ENCODE measurements around the gene ZCCHC7. TPM values are rescaled to one million over a fixed set of nuclear protein-coding genes. Genes with fewer than 3 reads are reported as not detected.
"Not testable (repeated sequence)": the region's sequence is repeated elsewhere in the genome, so short reads cannot be mapped to it uniquely, and the experiment has no call there.

ZCCHC7 gene
- total RNA-seq, 1 donor, result 68.4 TPM

- H3K27me3 ChIP-seq (ENCODE audit: insufficient read depth, low read length); H3K4me1 ChIP-seq (ENCODE audit: insufficient read depth, low read length); H3K4me3 ChIP-seq (ENCODE audit: low read length); H3K9me3 ChIP-seq (ENCODE audit: low read depth, low read length): not testable (repeated sequence)
Observed at GRCh38 chr9:37291612-37292238, 171.4 kb downstream of the ZCCHC7 start.

DNA sequence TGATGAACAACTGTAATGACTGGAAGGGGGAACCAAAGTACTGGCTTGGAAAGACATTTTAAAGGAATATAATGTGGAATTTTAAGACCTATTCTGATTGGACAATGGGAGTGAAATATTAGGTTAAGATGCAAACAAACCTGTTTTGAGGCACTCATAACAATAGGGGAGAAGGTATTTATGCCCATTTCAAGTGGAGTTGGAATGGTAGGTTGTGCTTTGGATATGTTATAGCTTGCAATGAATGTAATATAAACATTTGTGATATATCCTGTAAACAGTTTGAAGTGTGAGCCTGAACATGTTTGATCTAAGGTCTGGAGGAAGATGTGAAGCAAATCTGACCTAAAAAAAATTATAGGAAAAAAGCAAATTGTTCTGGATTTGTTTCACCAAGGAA lies 172.5 kb downstream of the ZCCHC7 start:
- H3K4me1 ChIP-seq (ENCODE audit: insufficient read depth, low read length), result peaks cover 10% of the 10 kb centered on the region
- no peak overlapping the region for H3K4me3 ChIP-seq (ENCODE audit: low read length)
- no peaks in the 10 kb centered on the region for H3K9me3 ChIP-seq (ENCODE audit: low read depth, low read length)
- H3K27me3 ChIP-seq (ENCODE audit: insufficient read depth, low read length), result no peaks in the 10 kb centered on the region

DNA sequence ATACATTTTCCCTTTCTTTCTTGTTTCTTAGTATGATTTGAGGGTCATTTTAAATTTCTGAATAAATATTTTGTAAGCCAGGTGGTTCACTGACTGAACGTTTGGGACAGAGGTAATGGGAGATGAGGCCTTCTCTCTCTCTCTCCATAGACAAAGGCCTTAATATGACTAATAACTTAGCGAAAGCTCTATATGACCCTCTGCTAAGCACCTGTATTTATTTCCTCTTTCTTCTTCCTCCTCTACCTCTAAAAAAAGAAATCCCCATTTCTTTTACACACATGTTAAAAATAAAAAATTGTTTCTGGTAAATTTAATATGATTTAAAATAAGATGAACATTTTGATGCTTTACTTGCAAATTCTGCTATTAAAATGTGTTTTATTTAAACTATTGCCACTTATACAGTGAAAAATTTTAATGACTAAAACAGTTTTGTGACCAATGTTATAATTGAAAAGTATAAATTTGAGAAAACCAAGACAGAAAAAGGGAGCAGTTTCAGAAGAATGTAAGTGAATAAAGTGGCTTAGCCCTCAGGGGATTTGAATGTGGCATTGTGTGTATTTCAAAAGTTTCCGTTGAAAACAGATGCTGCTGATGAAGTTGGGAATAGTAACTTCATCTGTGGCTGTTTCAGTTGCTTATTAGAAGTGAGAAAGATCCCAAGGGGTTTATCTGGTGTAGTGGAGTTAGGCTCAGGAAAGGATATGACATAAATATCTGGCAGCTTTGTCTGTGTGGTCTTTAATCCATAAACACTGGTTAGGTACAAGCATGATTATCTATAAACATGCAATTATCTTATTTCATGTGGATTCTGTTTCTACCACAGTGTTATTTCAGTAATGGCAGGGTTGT lies 173.5 kb downstream of the ZCCHC7 start:
- Histone ChIP-seq H3K4me3 (ENCODE audit: low read length) (no peak overlapping the region), H3K9me3 (ENCODE audit: low read depth, low read length) (no peaks in the 10 kb centered on the region), H3K27me3 (ENCODE audit: insufficient read depth, low read length) (no peaks in the 10 kb centered on the region), H3K4me1 (ENCODE audit: insufficient read depth, low read length) (peaks cover 10% of the 10 kb centered on the region)

GRCh38 chr9:37295178-37295577 lies 174.8 kb downstream of the ZCCHC7 start:
- Histone ChIP-seq H3K27me3 (ENCODE audit: insufficient read depth, low read length) (no peaks in the 10 kb centered on the region), H3K4me3 (ENCODE audit: low read length) (no peak overlapping the region), H3K4me1 (ENCODE audit: insufficient read depth, low read length) (peaks cover 9% of the 10 kb centered on the region), H3K9me3 (ENCODE audit: low read depth, low read length) (no peaks in the 10 kb centered on the region)

GRCh38 chr9:37295796-37296195 lies 175.4 kb downstream of the ZCCHC7 start:
- Histone ChIP-seq H3K9me3 (ENCODE audit: low read depth, low read length) (no peaks in the 10 kb centered on the region), H3K27me3 (ENCODE audit: insufficient read depth, low read length) (no peaks in the 10 kb centered on the region), H3K4me1 (ENCODE audit: insufficient read depth, low read length) (peaks cover 8% of the 10 kb centered on the region), H3K4me3 (ENCODE audit: low read length) (no peak overlapping the region)

DNA sequence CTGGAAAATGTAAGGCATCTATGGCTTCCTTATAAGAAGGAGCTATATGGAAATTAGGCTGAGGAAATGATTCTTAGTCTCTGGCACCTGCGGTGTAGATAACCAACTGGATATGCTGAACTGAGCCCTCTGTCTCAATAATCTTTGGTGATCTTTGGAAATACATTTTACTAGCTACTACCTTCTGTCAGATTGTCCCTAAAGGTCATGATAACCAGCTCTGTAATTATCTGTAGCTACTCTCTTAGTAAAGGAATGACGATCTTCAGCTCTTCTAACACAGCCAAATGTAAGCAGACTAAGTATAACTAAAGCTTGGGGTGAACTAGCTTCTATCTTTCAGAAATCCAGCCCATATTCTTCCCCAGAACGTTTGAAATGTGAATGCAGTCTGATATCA lies 177.2 kb downstream of the ZCCHC7 start:
- no peak overlapping the region for H3K4me3 ChIP-seq (ENCODE audit: low read length)
- no peaks in the 10 kb centered on the region for H3K27me3 ChIP-seq (ENCODE audit: insufficient read depth, low read length)
- no peaks in the 10 kb centered on the region for H3K9me3 ChIP-seq (ENCODE audit: low read depth, low read length)
- peaks cover 22% of the 10 kb centered on the region for H3K4me1 ChIP-seq (ENCODE audit: insufficient read depth, low read length)

DNA sequence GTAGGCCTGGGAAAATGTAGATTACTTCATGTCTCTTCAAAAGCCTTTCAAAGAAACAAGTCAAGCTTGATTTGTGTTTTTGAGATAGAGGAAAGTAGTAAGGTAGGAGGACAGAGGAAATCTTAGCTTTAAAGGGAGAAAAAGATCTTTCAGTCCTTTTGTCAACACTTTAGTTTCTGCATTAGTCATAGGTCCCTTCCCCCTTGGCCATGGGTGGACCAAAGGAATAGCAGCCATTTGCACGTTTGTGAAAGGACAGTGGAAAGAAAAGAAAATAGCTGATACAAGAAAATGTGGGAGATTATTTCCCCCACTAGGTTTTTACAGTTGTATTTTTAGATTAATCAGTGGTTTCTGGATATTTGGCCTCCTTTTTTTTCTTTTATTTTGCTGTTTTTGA lies 180.2 kb downstream of the ZCCHC7 start:
- no peak overlapping the region for H3K4me3 ChIP-seq (ENCODE audit: low read length)
- H3K9me3 ChIP-seq (ENCODE audit: low read depth, low read length), result no peaks in the 10 kb centered on the region
- H3K4me1 ChIP-seq (ENCODE audit: insufficient read depth, low read length), result peaks cover 38% of the 10 kb centered on the region
- H3K27me3 ChIP-seq (ENCODE audit: insufficient read depth, low read length), result no peaks in the 10 kb centered on the region

GRCh38 chr9:37301042-37301853 lies 180.9 kb downstream of the ZCCHC7 start:
- H3K4me3 ChIP-seq (ENCODE audit: low read length), result no peak overlapping the region
- no peaks in the 10 kb centered on the region for H3K9me3 ChIP-seq (ENCODE audit: low read depth, low read length)
- peaks cover 38% of the 10 kb centered on the region for H3K4me1 ChIP-seq (ENCODE audit: insufficient read depth, low read length)
- H3K27me3 ChIP-seq (ENCODE audit: insufficient read depth, low read length), result no peaks in the 10 kb centered on the region

GRCh38 chr9:37301854-37302172 lies 181.4 kb downstream of the ZCCHC7 start:
- Histone ChIP-seq H3K9me3 (ENCODE audit: low read depth, low read length) (no peaks in the 10 kb centered on the region), H3K4me1 (ENCODE audit: insufficient read depth, low read length) (peaks cover 33% of the 10 kb centered on the region), H3K27me3 (ENCODE audit: insufficient read depth, low read length) (no peaks in the 10 kb centered on the region), H3K4me3 (ENCODE audit: low read length) (no peak overlapping the region)

DNA sequence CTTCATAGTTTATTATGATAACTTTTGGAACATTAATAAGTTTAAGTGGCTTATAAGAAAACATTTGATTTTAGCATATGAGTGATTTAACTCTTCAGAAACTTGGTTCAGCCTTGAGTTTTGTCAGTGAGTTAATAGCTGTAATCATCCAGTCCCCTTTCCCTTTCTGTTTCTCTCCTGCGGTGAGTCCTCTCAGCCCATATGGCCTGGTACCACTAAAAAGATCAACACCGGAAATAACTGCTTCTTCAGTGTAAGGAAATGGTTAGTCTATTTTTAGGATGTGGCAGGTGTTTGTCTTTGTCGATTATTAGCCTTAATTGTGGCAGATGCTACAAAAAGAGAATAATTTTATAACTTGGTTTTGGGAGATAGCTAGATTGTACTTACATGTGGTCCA lies 181.9 kb downstream of the ZCCHC7 start:
- no peaks in the 10 kb centered on the region for H3K9me3 ChIP-seq (ENCODE audit: low read depth, low read length)
- peaks cover 33% of the 10 kb centered on the region for H3K4me1 ChIP-seq (ENCODE audit: insufficient read depth, low read length)
- no peaks in the 10 kb centered on the region for H3K27me3 ChIP-seq (ENCODE audit: insufficient read depth, low read length)
- no peak overlapping the region for H3K4me3 ChIP-seq (ENCODE audit: low read length)

GRCh38 chr9:37303272-37303671 lies 182.9 kb downstream of the ZCCHC7 start:
- H3K4me3 ChIP-seq (ENCODE audit: low read length); H3K9me3 ChIP-seq (ENCODE audit: low read depth, low read length); H3K27me3 ChIP-seq (ENCODE audit: insufficient read depth, low read length): not testable (repeated sequence)
- peaks cover 33% of the 10 kb centered on the region for H3K4me1 ChIP-seq (ENCODE audit: insufficient read depth, low read length)

GRCh38 chr9:37309136-37309535 lies 188.8 kb downstream of the ZCCHC7 start:
- H3K4me3 ChIP-seq (ENCODE audit: low read length), result no peak overlapping the region
- H3K27me3 ChIP-seq (ENCODE audit: insufficient read depth, low read length), result no peaks in the 10 kb centered on the region
- no peaks in the 10 kb centered on the region for H3K9me3 ChIP-seq (ENCODE audit: low read depth, low read length)
- peaks cover 1% of the 10 kb centered on the region for H3K4me1 ChIP-seq (ENCODE audit: insufficient read depth, low read length)

- Histone ChIP-seq H3K4me3 (ENCODE audit: low read length) (no peak overlapping the region), H3K4me1 (ENCODE audit: insufficient read depth, low read length) (no peaks in the 10 kb centered on the region), H3K27me3 (ENCODE audit: insufficient read depth, low read length) (no peaks in the 10 kb centered on the region), H3K9me3 (ENCODE audit: low read depth, low read length) (no peaks in the 10 kb centered on the region)
Observed at GRCh38 chr9:37311938-37312708, 191.7 kb downstream of the ZCCHC7 start.

- H3K9me3 ChIP-seq (ENCODE audit: low read depth, low read length), result no peaks in the 10 kb centered on the region
- no peaks in the 10 kb centered on the region for H3K27me3 ChIP-seq (ENCODE audit: insufficient read depth, low read length)
- peaks cover 2% of the 10 kb centered on the region for H3K4me1 ChIP-seq (ENCODE audit: insufficient read depth, low read length)
- H3K4me3 ChIP-seq (ENCODE audit: low read length), result no peak overlapping the region
Observed at GRCh38 chr9:37324261-37324683, 203.9 kb downstream of the ZCCHC7 start.

Measured in mononuclear cell (primary cell).